Stimulated activated naive CD8-positive, alpha-beta T cell treated with anti-CD3 and anti-CD28 coated beads, Interleukin-15, Interleukin-2, amounts not matched to agents 100 ng/mL and 50 ng/mL, for 24 hours (primary cell): Measurements from ENCODE around the gene ALK.
A peak's percentile ranks its signal among the peaks of the same experiment; 100 is the strongest.

Experiments
- H3K27ac Mint-ChIP-seq: one replicate; pipeline ENCODE4 v1.8.0; 2021; ENCODE audit warnings: mild to moderate bottlenecking, mixed read lengths
- H3K27me3 Mint-ChIP-seq: one replicate; pipeline ENCODE4 v1.8.0; 2021; ENCODE audit warnings: mixed read lengths
- H3K36me3 Mint-ChIP-seq: one replicate; pipeline ENCODE4 v1.8.0; 2021; ENCODE audit warnings: low read depth, mixed read lengths
- H3K4me1 Mint-ChIP-seq: one replicate; pipeline ENCODE4 v1.8.0; 2021; ENCODE audit warnings: low read depth, mixed read lengths
- H3K4me3 Mint-ChIP-seq: one replicate; pipeline ENCODE4 v1.8.0; 2021; ENCODE audit warnings: mild to moderate bottlenecking, mixed read lengths
- H3K9me3 Mint-ChIP-seq: one replicate; pipeline ENCODE4 v1.8.0; 2021; ENCODE audit warnings: mixed read lengths

ALK gene

DNA sequence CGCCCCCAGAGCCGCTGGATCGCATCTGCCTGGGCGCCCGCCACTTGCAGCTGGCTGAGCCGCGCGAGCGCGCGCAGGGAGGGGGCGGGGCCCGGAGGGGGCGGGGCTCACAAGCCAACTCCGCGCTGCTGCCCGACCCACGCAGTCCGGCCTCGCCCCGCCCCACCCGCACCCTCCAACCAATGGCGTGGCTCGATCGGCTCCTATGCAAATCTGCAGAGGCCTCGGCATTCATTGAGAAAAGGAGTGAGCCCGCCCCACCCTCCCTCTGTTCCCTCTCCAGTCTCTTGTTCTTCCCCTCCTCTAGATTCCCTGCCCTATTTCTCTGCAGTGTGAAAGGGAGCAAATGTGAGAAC is at the start of gene ALK:
ALK (minus strand) TSS at position 27 of the 356 bp plus-strand sequence. CDS start 927 bp downstream, outside the sequence.
- peak within 1 kb of the TSS; percentile 23 for H3K4me3 Mint-ChIP-seq
- peaks cover 64% of the 10 kb centered on the region for H3K27me3 Mint-ChIP-seq
- no peak within 1 kb of the TSS for H3K27ac Mint-ChIP-seq
- H3K9me3 Mint-ChIP-seq: no peaks in the 10 kb centered on the region
- no peaks in the 10 kb centered on the region for H3K36me3 Mint-ChIP-seq
- H3K4me1 Mint-ChIP-seq: peaks cover 7% of the 10 kb centered on the region

DNA sequence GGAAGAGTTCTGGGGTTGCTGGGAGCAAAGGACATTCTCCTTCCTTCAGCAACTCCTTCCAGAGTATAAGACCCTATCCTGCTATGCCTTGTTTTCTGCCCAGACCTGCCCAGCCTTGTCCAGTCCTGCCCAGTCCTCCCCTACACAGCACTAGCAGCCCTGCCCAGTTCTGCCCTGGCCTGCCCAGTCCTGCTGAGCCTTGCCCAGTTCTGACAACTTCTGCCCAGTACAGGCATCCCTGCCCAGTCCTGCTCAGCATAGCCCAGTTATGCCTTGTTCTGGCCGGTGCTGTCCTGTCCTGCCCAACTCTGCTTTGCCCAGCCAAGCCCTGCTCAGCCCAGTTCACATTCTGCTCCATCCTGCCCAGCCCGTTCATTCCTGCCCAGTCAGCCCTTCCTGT is 44.9 kb upstream of the ALK start:
- Mint-ChIP-seq H3K4me3 (no peak overlapping the region), H3K4me1 (no peaks in the 10 kb centered on the region), H3K36me3 (no peaks in the 10 kb centered on the region), H3K27me3 (peaks cover 14% of the 10 kb centered on the region), H3K27ac (no peak overlapping the region), H3K9me3 (no peaks in the 10 kb centered on the region)

DNA sequence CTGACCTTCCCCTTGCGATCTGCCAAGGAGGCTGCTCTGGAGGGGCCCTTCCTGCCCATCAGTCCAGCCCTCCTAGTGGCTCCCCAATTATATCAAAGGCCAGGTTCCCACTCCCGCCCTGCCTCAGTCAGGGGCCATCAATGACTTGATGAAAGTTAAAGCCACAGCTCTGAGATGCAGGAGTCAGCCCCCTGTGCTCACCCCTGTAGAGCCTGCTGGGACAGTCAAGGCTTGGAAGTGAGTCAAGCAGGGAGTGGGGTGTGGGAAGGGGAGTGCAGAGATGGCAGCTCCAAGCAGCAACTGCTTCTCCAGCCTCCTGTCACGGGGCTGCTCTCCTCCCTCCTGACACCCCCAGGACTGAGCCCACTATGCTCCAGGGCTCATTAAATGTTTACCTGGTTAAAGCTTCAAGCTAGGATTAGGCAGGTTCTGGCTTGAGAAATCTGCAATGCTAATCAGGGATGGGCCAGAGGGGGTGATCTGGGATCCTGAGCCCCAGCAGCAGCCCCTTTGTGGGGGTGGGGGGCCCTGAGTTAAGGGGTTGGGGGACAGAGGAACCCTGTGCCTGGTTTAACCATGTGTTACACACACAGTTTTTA is 42.7 kb upstream of the ALK start:
- H3K27ac Mint-ChIP-seq: no peak overlapping the region
- H3K27me3 Mint-ChIP-seq: peaks cover 11% of the 10 kb centered on the region
- H3K4me3 Mint-ChIP-seq: no peak overlapping the region
- H3K36me3 Mint-ChIP-seq: no peaks in the 10 kb centered on the region
- H3K9me3 Mint-ChIP-seq: no peaks in the 10 kb centered on the region
- H3K4me1 Mint-ChIP-seq: no peaks in the 10 kb centered on the region

DNA sequence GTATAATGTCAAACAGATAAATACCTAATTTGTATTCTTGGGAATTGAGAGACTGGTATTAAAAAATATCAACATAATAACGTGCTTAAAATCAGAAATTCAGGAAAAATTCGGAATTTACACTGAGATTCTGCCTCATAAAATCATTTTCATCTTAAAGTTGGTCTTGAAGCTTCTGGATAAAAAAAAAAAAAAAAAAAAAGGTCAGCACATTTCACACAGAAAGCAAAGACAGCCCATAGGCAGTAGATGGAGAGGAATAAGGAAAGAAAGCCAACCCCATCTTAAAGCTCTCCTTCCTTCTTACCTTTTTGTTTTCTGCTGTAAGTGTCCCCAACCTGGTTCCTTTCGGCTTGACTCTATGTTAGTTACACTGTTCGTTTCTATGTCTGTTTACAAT is 41.5 kb upstream of the ALK start:
- no peaks in the 10 kb centered on the region for H3K36me3 Mint-ChIP-seq
- H3K27me3 Mint-ChIP-seq: peaks cover 19% of the 10 kb centered on the region
- no peaks in the 10 kb centered on the region for H3K4me1 Mint-ChIP-seq
- no peak overlapping the region for H3K27ac Mint-ChIP-seq
- no peaks in the 10 kb centered on the region for H3K9me3 Mint-ChIP-seq
- no peak overlapping the region for H3K4me3 Mint-ChIP-seq

DNA sequence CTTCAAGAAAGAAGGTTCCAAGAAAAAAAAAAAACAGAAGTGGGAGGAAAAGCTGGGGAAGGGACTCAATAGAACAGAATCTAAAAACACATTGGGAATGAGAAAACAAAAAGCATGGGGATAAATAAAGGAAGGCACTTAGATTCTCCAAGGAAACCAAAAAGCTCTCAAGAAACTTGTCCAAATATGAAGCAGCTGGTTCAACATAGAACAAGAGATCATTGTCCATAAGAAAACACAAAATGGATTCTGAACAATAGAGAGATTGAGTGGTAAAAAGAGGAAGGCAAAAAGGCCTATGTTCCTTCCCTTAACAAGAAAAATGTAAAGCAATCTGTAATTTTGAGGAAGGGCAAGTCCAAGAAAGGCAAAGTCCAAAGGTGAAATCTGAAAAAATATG is 32.9 kb upstream of the ALK start:
- H3K36me3 Mint-ChIP-seq: no peaks in the 10 kb centered on the region
- no peaks in the 10 kb centered on the region for H3K9me3 Mint-ChIP-seq
- no peak overlapping the region for H3K27ac Mint-ChIP-seq
- peaks cover 24% of the 10 kb centered on the region for H3K27me3 Mint-ChIP-seq
- H3K4me1 Mint-ChIP-seq: no peaks in the 10 kb centered on the region
- H3K4me3 Mint-ChIP-seq: no peak overlapping the region

DNA sequence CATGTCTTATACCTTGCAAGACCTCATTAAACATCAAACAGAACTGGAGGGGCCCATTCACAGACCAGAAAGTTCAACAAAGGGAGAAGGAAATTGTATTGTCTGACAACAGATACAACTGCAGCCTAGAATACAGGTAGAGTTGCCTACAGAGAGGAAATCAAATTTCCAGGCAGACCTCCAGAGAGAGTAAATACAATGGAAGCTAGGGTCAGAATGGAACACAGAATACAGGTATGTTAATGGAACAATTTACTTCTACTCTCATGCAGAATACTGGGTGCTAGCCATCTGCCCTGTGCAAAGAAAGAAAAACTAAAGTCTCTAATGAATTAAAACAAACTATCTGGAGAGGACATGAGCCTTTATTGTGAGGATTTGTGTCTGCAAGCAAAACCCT is 31.6 kb upstream of the ALK start:
- Mint-ChIP-seq H3K4me1 (no peaks in the 10 kb centered on the region), H3K36me3 (no peaks in the 10 kb centered on the region), H3K27me3 (peaks cover 17% of the 10 kb centered on the region), H3K27ac (no peak overlapping the region), H3K9me3 (no peaks in the 10 kb centered on the region), H3K4me3 (no peak overlapping the region)

DNA sequence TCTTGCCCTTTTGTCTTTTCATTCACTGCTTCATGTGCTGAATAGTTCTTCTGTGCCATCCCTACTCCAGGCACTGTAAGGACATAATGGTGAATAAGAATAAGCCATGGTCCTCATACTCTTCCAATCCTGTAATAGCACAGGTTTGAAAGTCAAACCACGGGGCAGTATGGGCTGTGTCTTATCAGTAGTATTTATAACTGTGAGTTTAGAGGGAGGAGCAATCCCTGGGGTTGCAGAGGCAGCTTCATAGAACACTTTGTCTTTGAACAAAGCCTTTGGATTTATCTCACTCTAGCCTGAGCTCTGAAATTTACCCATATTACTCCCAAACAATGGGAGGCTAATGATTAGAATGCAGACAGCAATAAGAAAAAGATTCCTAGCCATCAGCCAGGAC is 30.2 kb upstream of the ALK start:
- H3K4me1 Mint-ChIP-seq: no peaks in the 10 kb centered on the region
- H3K27ac Mint-ChIP-seq: no peak overlapping the region
- no peaks in the 10 kb centered on the region for H3K36me3 Mint-ChIP-seq
- H3K9me3 Mint-ChIP-seq: no peaks in the 10 kb centered on the region
- peaks cover 10% of the 10 kb centered on the region for H3K27me3 Mint-ChIP-seq
- H3K4me3 Mint-ChIP-seq: no peak overlapping the region

DNA sequence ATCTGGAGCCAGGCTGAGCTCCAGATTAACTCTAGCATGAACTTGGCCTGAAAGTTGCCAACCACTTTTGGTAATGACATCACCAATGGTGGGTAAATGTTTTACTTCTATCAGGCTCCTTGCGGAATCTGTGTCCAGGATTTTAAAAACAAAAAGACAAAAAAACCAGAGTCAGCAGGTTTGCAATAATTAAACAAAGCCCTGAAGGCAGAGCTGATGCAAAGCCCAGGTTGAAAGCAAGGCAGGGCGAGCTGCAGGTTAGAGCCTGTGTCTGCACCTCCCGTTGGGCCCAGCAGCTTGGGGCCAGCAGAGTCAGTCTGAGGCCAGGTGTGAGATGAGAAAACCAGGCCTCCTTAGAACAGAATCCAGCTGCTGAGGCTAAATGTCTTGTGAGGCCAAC is 29.1 kb upstream of the ALK start:
- peaks cover 6% of the 10 kb centered on the region for H3K27me3 Mint-ChIP-seq
- no peaks in the 10 kb centered on the region for H3K9me3 Mint-ChIP-seq
- H3K4me3 Mint-ChIP-seq: no peak overlapping the region

DNA sequence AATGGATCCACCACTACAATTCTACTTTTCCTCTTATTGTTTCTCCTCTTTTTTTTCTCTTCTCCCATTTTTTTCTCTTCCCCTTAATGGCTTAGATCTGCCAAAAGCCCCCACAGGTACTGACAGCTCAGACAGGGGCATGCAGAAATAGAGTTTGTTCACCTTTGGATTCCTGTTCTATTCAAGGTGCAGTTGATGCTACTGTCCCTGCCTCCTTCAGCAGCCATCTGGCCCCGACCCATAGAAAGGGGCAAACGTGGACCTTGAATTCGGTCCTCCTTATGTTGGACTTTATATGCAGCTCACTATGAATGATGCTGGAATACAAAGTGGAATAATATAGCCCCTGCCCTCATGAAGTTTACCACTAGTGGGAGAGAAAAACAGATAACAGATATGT is 27.7 kb upstream of the ALK start:
- Mint-ChIP-seq H3K4me1 (no peaks in the 10 kb centered on the region), H3K4me3 (no peak overlapping the region), H3K27ac (no peak overlapping the region), H3K9me3 (peaks cover under 1% of the 10 kb centered on the region), H3K36me3 (no peaks in the 10 kb centered on the region), H3K27me3 (peaks cover 8% of the 10 kb centered on the region)

More for the DNA sequence above, 29.1 kb upstream of the ALK start:
- no peaks in the 10 kb centered on the region for H3K4me1 Mint-ChIP-seq
- H3K36me3 Mint-ChIP-seq: no peaks in the 10 kb centered on the region
- no peak overlapping the region for H3K27ac Mint-ChIP-seq

DNA sequence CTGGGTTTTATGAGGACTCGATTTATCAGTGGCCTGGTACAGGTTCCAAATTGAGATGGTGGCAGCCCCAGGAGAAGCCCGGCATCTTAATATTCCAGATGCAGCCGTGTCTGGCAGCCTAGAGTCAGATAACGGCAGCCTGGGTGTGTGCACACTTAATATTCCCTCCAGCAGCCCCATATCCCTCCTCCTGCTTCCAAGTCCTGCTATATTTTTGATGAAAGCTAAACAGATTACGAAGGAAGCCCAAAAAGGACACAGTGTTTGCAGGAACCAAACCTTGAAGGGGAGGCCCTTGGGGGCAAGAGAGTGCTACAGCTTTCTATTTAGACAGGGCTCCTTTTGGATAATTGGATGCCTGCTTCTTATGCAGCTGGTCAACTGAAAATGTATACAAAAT is 25.1 kb upstream of the ALK start:
- Mint-ChIP-seq H3K36me3 (no peaks in the 10 kb centered on the region), H3K4me3 (no peak overlapping the region), H3K27ac (no peak overlapping the region), H3K27me3 (peaks cover 9% of the 10 kb centered on the region), H3K9me3 (peaks cover 8% of the 10 kb centered on the region), H3K4me1 (no peaks in the 10 kb centered on the region)

DNA sequence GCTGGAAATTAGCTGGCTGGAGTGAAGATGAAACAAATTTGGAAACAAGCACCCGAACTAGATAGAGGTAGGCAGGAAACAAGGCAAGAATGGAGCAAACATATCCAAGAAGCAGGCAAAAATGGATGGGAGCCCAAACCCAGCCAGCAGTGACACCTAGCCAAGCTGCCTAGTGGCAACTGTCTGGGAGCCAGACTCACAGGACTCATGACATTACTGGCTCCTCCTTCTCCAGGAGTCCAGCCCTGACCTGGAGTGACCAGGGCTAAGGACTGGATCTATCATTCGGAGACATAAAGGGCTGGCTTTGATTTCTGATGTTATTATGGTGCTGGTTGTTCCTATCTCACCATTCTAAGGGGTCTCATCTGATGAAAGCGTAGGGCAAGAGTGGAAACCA is 21.3 kb upstream of the ALK start:
- Mint-ChIP-seq H3K9me3 (peaks cover 8% of the 10 kb centered on the region), H3K27me3 (peaks cover 12% of the 10 kb centered on the region), H3K4me1 (no peaks in the 10 kb centered on the region), H3K27ac (no peak overlapping the region), H3K4me3 (no peak overlapping the region), H3K36me3 (no peaks in the 10 kb centered on the region)

DNA sequence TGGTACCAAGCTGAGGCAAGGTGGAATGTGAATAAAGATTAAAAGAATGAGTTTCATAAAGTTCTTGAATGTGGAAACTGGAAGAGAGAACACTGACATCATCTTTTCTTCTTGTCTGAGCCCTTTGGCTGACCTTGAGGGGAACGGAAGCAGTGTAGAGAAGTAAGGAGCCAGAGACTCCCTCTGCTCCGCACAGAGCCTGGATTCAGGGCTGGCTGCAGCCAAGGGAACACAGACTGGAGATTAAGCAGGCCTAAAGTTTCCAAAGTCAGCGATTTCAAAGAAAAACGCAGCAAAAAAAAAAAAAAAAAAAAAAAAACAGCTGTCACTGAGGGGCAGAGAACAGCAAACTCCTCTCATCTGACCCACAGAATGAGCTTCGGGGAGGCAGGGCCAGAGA is 19.3 kb upstream of the ALK start:
- Mint-ChIP-seq H3K9me3 (peaks cover 8% of the 10 kb centered on the region), H3K4me3 (no peak overlapping the region), H3K36me3 (no peaks in the 10 kb centered on the region), H3K27me3 (peaks cover 13% of the 10 kb centered on the region), H3K27ac (no peak overlapping the region), H3K4me1 (no peaks in the 10 kb centered on the region)

DNA sequence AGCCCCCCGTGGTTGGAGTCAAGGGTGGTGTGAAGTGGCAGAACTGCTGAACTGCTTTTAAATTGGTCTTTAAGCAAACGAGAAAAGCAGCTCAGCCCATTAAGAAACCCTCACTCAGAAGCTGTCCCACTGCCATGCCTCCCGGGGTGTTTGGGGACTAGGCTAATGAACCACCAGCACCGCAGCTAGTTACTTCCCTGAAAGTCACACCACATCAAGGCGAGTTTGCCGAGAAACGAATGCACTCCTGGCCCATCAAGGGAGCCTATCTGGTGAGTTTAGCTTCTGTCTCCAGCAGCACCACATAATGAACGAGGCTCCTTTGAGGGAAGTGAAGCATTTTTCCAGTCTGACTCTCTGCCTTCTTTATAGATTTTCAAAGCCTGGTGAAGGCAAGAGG is 14.6 kb upstream of the ALK start:
- Mint-ChIP-seq H3K9me3 (no peaks in the 10 kb centered on the region), H3K4me1 (no peaks in the 10 kb centered on the region), H3K36me3 (no peaks in the 10 kb centered on the region), H3K27ac (no peak overlapping the region), H3K4me3 (no peak overlapping the region), H3K27me3 (peaks cover 29% of the 10 kb centered on the region)

DNA sequence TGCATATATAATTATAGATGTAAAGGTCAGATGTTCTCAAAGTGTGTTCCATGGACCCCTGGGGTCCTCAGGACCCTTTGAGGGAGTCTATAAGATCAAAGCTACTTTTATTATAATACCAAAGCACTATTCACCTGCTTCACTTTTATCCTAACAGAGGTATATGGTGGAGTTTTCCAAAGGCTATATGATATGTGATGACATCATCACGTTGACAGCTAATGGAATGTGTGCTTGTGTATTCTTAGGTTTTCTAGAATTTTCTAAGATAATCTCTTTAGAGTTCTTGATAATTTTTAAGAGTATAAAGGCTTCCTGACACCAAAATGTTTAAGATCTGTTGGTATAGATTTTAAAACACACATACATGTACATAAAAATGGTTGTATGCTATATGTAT is 10.4 kb upstream of the ALK start:
- H3K4me3 Mint-ChIP-seq: no peak overlapping the region
- H3K27ac Mint-ChIP-seq: no peak overlapping the region
- no peaks in the 10 kb centered on the region for H3K36me3 Mint-ChIP-seq
- no peaks in the 10 kb centered on the region for H3K9me3 Mint-ChIP-seq
- no peaks in the 10 kb centered on the region for H3K4me1 Mint-ChIP-seq
- H3K27me3 Mint-ChIP-seq: peaks cover 36% of the 10 kb centered on the region

DNA sequence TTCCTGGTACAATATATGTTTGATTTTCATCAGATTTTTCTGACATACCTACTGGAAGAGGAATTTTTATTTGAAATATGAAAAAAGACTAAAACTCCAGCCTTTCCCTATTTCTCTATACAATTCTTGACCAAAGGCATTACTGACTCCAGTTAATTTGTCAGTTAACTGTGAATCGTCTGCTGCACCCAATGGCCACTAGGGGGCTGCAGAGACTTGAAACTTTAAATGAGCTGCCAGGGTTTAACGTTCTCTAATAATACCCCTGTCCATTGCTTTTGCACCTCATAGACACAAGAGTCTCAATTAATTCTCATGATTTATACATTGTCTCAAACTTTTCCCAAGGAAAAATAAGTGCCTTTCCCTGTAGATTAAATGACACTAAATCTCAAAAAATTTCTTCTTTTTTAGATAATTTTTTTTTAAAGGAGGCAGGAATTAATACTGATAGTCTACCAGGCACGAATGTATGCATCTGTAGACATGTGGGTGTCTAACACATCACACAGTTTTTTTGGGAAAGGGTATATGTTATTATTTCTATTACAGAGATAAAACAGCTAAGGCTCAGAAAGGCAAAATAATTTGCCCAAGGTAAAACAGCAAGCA is 1.8 kb upstream of the ALK start:
- Mint-ChIP-seq H3K4me3 (no peak overlapping the region), H3K9me3 (no peaks in the 10 kb centered on the region), H3K27ac (no peak overlapping the region), H3K4me1 (peaks cover 7% of the 10 kb centered on the region), H3K36me3 (no peaks in the 10 kb centered on the region), H3K27me3 (peaks cover 56% of the 10 kb centered on the region)

DNA sequence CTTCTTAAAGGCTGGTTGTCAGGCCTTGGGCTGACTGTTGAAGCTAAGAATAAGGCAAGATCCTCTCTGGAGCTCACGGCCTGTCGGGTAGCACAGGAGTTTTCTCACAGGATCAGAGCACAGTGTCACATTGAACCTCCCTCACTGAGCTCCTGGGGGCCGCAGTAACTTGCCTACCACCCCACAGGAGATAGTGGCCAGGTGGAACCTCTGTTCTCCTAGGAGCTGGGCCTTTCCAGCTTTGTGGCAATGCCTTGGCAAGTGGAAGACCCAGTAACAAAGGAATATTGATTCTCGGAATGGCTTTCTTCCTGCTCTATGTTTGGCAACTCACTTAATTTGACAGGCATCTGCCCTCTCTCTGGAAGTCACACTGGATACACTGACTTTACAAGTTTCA is 1.2 kb upstream of the ALK start:
- no peak overlapping the region for H3K4me3 Mint-ChIP-seq
- no peak overlapping the region for H3K27ac Mint-ChIP-seq
- H3K4me1 Mint-ChIP-seq: peaks cover 7% of the 10 kb centered on the region
- H3K9me3 Mint-ChIP-seq: no peaks in the 10 kb centered on the region
- H3K27me3 Mint-ChIP-seq: peaks cover 60% of the 10 kb centered on the region
- H3K36me3 Mint-ChIP-seq: no peaks in the 10 kb centered on the region
